OCI-LY7 (cell line): Measurements from ENCODE around the gene ZNF747. TPM values are rescaled to one million over a fixed set of nuclear protein-coding genes. Genes with fewer than 3 reads are reported as not detected.

Source experiments
- BruUV-seq: library from RNA; stranded (reverse); fragments of 400-500 nt; replicated peaks from 2 replicates; lab custom pipeline; 2021; lab: Mats Ljungman, UMichigan
- CTCF ChIA-PET: fragments of 300-600 bp; sonication (Branson Sonifier 250); formaldehyde crosslinking; loops from one replicate; lab custom pipeline; 2022; ENCODE audit warnings: antibody characterized with exemption; ENCODE audit not compliant: unreplicated experiment; lab: Charles Lee
- POLR2A ChIA-PET: fragments of 300-600 bp; sonication (Branson Sonifier 250); formaldehyde crosslinking; loops from one replicate; lab custom pipeline; 2022; ENCODE audit warnings: antibody characterized with exemption; lab: Charles Lee
- DNase-seq: peaks from one replicate; pipeline ENCODE4 v3.0.0-alpha.2; 2015; ENCODE audit warnings: low spot score
- H2AFZ ChIP-seq: fragments of 200-600 bp; sonication (generic), shearing (Covaris generic); 2 replicates; pipeline ENCODE4 v1.6.1; 2014; ENCODE audit warnings: mild to moderate bottlenecking, antibody characterized with exemption, low read length, moderate library complexity
- H3K27ac ChIP-seq: fragments of 200-600 bp; sonication (generic); 2 replicates; pipeline ENCODE4 v1.5.1; 2014; ENCODE audit warnings: mixed run types, low read depth, mild to moderate bottlenecking, moderate library complexity, low read length, inconsistent platforms; ENCODE audit not compliant: poor library complexity, severe bottlenecking
- H3K36me3 ChIP-seq: fragments of 200-600 bp; sonication (generic); 2 replicates; pipeline ENCODE4 v1.6.1; 2014; ENCODE audit warnings: mild to moderate bottlenecking, antibody characterized with exemption, low read length, moderate library complexity, mixed read lengths; ENCODE audit not compliant: insufficient read depth
- H3K4me1 ChIP-seq: fragments of 200-600 bp; sonication (generic); 2 replicates; pipeline ENCODE4 v1.5.1; 2014; ENCODE audit warnings: mild to moderate bottlenecking, low read length; ENCODE audit not compliant: insufficient read depth, poor library complexity, severe bottlenecking
- H3K4me2 ChIP-seq: fragments of 200-600 bp; sonication (generic); 2 replicates; pipeline ENCODE4 v1.6.1; 2014; ENCODE audit warnings: mild to moderate bottlenecking, low read length
- H3K4me3 ChIP-seq: fragments of 200-600 bp; sonication (generic); 2 replicates; pipeline ENCODE4 v1.5.1; 2014; ENCODE audit warnings: mild to moderate bottlenecking, low read depth, low read length; ENCODE audit not compliant: poor library complexity, severe bottlenecking
- H3K79me2 ChIP-seq: fragments of 200-600 bp; sonication (generic); 2 replicates; pipeline ENCODE4 v1.6.1; 2016; ENCODE audit warnings: low read depth, mild to moderate bottlenecking, low read length, moderate library complexity, mixed read lengths; ENCODE audit not compliant: insufficient read depth
- H3K9me2 ChIP-seq: fragments of 200-600 bp; sonication (generic); 2 replicates; pipeline ENCODE4 v1.6.1; 2016; ENCODE audit warnings: mild to moderate bottlenecking, low read length, mixed read lengths; ENCODE audit not compliant: insufficient read depth
- H3K9me3 ChIP-seq: fragments of 200-600 bp; sonication (generic); 2 replicates; pipeline ENCODE4 v1.6.1; 2014; ENCODE audit warnings: mild to moderate bottlenecking, mixed run types, low read length, mixed read lengths
- H4K20me1 ChIP-seq: fragments of 200-600 bp; sonication (generic); 2 replicates; pipeline ENCODE4 v1.6.1; 2014; ENCODE audit warnings: mild to moderate bottlenecking, antibody characterized with exemption, low read length, moderate library complexity, mixed read lengths; ENCODE audit not compliant: insufficient read depth
- EZH2phosphoT487 ChIP-seq: fragments of 200-600 bp; sonication (generic); IDR thresholded peaks from 2 replicates; pipeline ENCODE4 v1.6.1; 2018; ENCODE audit warnings: low read depth, borderline replicate concordance, mild to moderate bottlenecking, mixed run types, antibody characterized with exemption, low read length, moderate library complexity, mixed read lengths
- intact Hi-C: fragments of 100-400 bp; cut with micrococcal nuclease; formaldehyde crosslinking; loops from one replicate; pipeline ENCODE4 v1.10.0; 2022; ENCODE audit not compliant: unreplicated experiment
- total RNA-seq, 2 experiments: library from RNA; depleted of rRNA in 1 of 2; stranded (reverse); fragments of >200 nt in 1 of 2; shearing (Covaris generic) in 1 of 2; gene quantifications; 2 replicates each; pipeline ENCODE4 v1.2.3, GENCODE V29; 2014 to 2022
- TF ChIP-seq, protein P1 (sequence below): fragments of 200-600 bp; sonication (generic); conservative IDR thresholded peaks from 2 replicates; pipeline ENCODE4 v1.5.1; 2014; ENCODE audit warnings: mild to moderate bottlenecking, antibody characterized with exemption, low read length, moderate library complexity, mixed read lengths

Gene ZNF747
- total RNA-seq, 2 experiments from 2014 or later = 17.2 to 22.2 TPM

DNA sequence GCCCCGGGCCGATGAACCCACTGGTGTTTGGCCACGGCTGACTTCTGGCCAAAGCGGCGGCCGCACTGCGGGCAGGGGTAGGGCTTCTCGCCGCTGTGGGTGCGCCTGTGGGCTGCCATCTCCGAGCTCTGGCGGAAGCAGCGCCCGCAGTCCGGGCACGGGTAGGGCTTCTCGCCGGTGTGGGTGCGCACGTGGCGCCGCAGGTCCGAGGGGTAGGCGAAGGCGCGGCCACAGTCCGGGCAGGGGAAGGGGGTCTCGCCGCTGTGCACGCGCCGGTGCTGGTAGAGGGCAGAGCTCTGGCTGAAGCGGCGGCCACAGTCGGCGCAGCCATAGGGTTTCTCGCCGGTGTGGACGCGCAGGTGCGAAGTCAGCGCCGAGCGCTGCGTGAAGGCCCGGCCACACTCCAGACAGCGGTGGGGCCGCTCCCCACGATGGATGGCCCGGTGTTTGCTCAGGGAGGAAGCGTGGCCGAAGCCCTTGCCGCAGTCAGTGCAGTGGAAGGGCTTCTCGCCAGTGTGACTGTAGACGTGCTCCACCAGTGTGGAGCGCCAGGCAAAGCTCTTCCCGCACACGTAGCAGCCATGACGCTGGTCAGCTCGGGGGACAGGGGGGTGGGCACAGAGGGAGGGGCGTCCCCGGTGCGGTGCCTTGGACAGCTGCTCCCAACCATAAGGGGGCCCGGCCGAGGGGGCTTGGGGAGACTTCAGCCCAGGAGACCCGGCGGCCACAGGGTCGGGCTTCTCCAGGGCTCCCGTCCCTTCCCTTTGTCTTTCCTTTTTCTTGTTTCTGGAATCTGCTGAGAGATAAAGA is 20.9 kb upstream of the ZNF747 start:
- no peak for DNase-seq
- CTCF ChIA-PET = no interaction called here
- H3K4me2 ChIP-seq = no peak overlapping the region
- no peak overlapping the region for H3K27ac ChIP-seq
- peaks cover 11% of the 10 kb centered on the region for H3K4me1 ChIP-seq
- peaks cover 30% of the 10 kb centered on the region for H3K36me3 ChIP-seq
- H3K79me2 ChIP-seq = peaks cover 15% of the 10 kb centered on the region; the same call in 1 of the 2 replicates
- POLR2A ChIA-PET = no interaction called here
- TF ChIP-seq EZH2phosphoT487 = no peak
- TF ChIP-seq, protein P1, sequence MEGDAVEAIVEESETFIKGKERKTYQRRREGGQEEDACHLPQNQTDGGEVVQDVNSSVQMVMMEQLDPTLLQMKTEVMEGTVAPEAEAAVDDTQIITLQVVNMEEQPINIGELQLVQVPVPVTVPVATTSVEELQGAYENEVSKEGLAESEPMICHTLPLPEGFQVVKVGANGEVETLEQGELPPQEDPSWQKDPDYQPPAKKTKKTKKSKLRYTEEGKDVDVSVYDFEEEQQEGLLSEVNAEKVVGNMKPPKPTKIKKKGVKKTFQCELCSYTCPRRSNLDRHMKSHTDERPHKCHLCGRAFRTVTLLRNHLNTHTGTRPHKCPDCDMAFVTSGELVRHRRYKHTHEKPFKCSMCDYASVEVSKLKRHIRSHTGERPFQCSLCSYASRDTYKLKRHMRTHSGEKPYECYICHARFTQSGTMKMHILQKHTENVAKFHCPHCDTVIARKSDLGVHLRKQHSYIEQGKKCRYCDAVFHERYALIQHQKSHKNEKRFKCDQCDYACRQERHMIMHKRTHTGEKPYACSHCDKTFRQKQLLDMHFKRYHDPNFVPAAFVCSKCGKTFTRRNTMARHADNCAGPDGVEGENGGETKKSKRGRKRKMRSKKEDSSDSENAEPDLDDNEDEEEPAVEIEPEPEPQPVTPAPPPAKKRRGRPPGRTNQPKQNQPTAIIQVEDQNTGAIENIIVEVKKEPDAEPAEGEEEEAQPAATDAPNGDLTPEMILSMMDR = no peak
- no peaks in the 10 kb centered on the region for H3K9me2 ChIP-seq
- no peaks in the 10 kb centered on the region for H4K20me1 ChIP-seq
- intact Hi-C loops = no loop called here
- H3K4me3 ChIP-seq = no peak overlapping the region
- no TSS peak for BruUV-seq
- no peaks in the 10 kb centered on the region for H3K9me3 ChIP-seq
- H2AFZ ChIP-seq = no peak overlapping the region

DNA sequence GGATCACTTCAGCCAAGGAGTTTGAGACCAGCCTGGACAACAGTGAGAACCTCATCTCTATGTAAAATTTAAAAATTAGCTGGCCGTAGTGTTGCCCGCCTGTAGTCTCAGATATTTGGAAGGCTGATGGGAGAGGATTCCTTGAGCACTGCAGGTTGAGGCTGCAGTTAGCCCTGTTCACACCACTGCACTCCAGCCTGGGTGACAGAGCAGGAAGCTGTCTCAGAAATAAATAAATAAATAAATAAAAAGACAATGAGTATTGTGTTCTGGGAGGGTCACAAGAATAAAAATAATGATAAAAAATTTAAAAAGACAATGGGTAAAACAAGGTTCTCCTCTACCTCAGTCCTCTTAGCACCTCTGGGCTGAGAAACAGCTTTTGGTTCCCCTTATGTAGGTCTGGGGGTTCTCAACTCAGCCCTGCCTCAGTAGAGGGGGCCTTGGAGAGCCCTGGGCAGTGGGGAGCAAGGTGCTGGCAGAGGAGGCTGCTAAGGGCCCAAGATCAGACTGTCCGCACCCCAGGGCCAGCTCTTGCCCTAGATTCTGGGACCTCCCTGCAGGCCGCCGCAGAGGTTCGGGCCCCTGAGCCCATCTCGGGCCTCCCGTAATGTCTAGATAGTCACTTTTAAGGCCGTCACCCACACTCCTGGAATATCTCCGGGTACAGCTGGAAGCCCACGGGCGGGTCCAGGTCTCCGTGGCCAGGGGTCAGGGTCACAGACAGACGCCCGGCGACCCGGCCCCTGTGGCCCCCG is 20.1 kb upstream of the ZNF747 start:
- CTCF ChIA-PET = no interaction called here

More for the DNA sequence above, 20.1 kb upstream of the ZNF747 start:
- H4K20me1 ChIP-seq = no peaks in the 10 kb centered on the region
- H3K79me2 ChIP-seq = peaks cover 15% of the 10 kb centered on the region; the same call in 1 of the 2 replicates
- H3K27ac ChIP-seq = no peak overlapping the region
- intact Hi-C loops = no loop called here
- H3K36me3 ChIP-seq = peaks cover 30% of the 10 kb centered on the region
- POLR2A ChIA-PET = interaction anchor here (0.7 kb wide), 1 partner anchor 40 kb away, joined by 4 read pairs; no protein-coding TSS in a partner anchor
- no peaks in the 10 kb centered on the region for H3K9me2 ChIP-seq
- no peak for DNase-seq
- no TSS peak for BruUV-seq
- TF ChIP-seq EZH2phosphoT487 = no peak
- TF ChIP-seq, protein P1 = no peak
- no peak overlapping the region for H2AFZ ChIP-seq
- H3K9me3 ChIP-seq = no peaks in the 10 kb centered on the region
- no peak overlapping the region for H3K4me3 ChIP-seq
- peaks cover 11% of the 10 kb centered on the region for H3K4me1 ChIP-seq
- no peak overlapping the region for H3K4me2 ChIP-seq
